Ovary (tissue), 3 donors: ENCODE measurements around the gene NSMF.

ENCODE experiments used
- CTCF ChIP-seq, 3 donors: fragments of 450-650 bp in 2 of 3; fragments of 200-600 bp in 1 of 3; IDR thresholded peaks; one replicate each; pipeline versions ENCODE4 v1.5.1 to v1.8.0; 2016 to 2022; ENCODE audit warnings: antibody characterized with exemption in 3 of 3, mild to moderate bottlenecking in 1 of 3
- EP300 ChIP-seq: sonication (generic); formaldehyde crosslinking; IDR thresholded peaks from one replicate; pipeline ENCODE4 v1.6.1; 2017; ENCODE audit warnings: antibody characterized with exemption
- donor health status: DM: no; HTN: no; CAD: no.

GRCh38 chr9:137462396-137462985 is 3.4 kb upstream of the NSMF start:
- TF ChIP-seq EP300 (no peak), CTCF (IDR thresholded peaks at IDR 0.05) (no peak)
